Uterus (tissue), 4 donors: Measurements from ENCODE around the gene LMNTD1. TPM values are rescaled to one million over a fixed set of nuclear protein-coding genes. Genes with fewer than 3 reads are reported as not detected.
"Not testable (repeated sequence)": the region's sequence is repeated elsewhere in the genome, so short reads cannot be mapped to it uniquely, and the experiment has no call there.

Experiments
- DNase-seq, 2 donors: peaks; one replicate each; pipeline ENCODE4 v3.0.0-alpha.2; 2019 to 2020
- H3K27ac ChIP-seq, 2 donors: fragments of 200-600 bp; sonication (generic); 1 replicate in 1 of 2; 2 replicates in 1 of 2; pipeline ENCODE4 v1.5.1; 2016 to 2018
- H3K27me3 ChIP-seq, 2 donors: fragments of 200-600 bp; sonication (generic); one replicate each; pipeline ENCODE4 v1.5.1; 2018 to 2019; ENCODE audit warnings: control low read depth in 1 of 2
- H3K36me3 ChIP-seq, 2 donors: fragments of 200-600 bp; sonication (generic); one replicate each; pipeline ENCODE4 v1.5.1; 2019; ENCODE audit warnings: control low read depth in 1 of 2
- H3K4me1 ChIP-seq, 2 donors: fragments of 200-600 bp; sonication (generic); one replicate each; pipeline ENCODE4 v1.5.1; 2018 to 2019; ENCODE audit warnings: control low read depth in 1 of 2
- H3K4me3 ChIP-seq, 2 donors: fragments of 200-600 bp; sonication (generic); 1 replicate in 1 of 2; 2 replicates in 1 of 2; pipeline ENCODE4 v1.5.1; 2018 to 2019; ENCODE audit warnings: mild to moderate bottlenecking in 1 of 2
- H3K9me3 ChIP-seq, 2 donors: fragments of 200-600 bp; sonication (generic); one replicate each; pipeline ENCODE4 v1.5.1; 2019; ENCODE audit warnings: control low read depth in 1 of 2
- CTCF ChIP-seq, 4 experiments: fragments of 200-600 bp in 2 of 4; fragments of 450-650 bp in 2 of 4; sonication (generic) in 2 of 4; IDR thresholded peaks; one replicate each; pipeline ENCODE4 v1.5.1; 2016 to 2019; ENCODE audit warnings: antibody characterized with exemption in 4 of 4, mild to moderate bottlenecking in 2 of 4, moderate library complexity in 1 of 4
- POLR2A ChIP-seq, 2 donors: fragments of 450-650 bp; IDR thresholded peaks; one replicate each; pipeline ENCODE4 v1.6.1; 2016; ENCODE audit warnings: antibody characterized with exemption in 2 of 2, mild to moderate bottlenecking in 1 of 2, moderate library complexity in 1 of 2
- intact Hi-C: fragments of 100-400 bp; cut with DNase I; formaldehyde crosslinking; loops from one replicate; pipeline ENCODE4 v1.15.1; 2023; ENCODE audit warnings: low total_unique reads
- small RNA-seq: library from RNA; depleted of rRNA; stranded (forward); fragments of <200 nt; gene quantifications from one replicate; pipeline ENCODE3, GENCODE V24; 2016
- total RNA-seq, 4 donors: library from RNA; depleted of rRNA in 3 of 4; stranded (reverse); fragments of >200 nt in 3 of 4; gene quantifications; one replicate each; pipeline versions ENCODE4 v1.1.0 to v1.2.4, GENCODE V29; 2014 to 2023
- donor health status: DM: yes; HTN: yes; CAD: no.

LMNTD1 gene
- total RNA-seq, 4 donors from 2014 or later: 6.6 TPM; not detected in 3

- no peak for DNase-seq
- H3K9me3 ChIP-seq: no peaks in the 10 kb centered on the region
- no peaks in the 10 kb centered on the region for H3K4me1 ChIP-seq
- intact Hi-C loops: no loop called here
- no peaks in the 10 kb centered on the region for H3K27me3 ChIP-seq
- H3K4me3 ChIP-seq: no peak overlapping the region
- no peak overlapping the region for H3K27ac ChIP-seq
- H3K36me3 ChIP-seq: no peaks in the 10 kb centered on the region
- TF ChIP-seq POLR2A (IDR thresholded peaks at IDR 0.05) (no peak), CTCF (IDR thresholded peaks at IDR 0.05) (no peak)
Observed at GRCh38 chr12:25427337-25428249, 125.5 kb downstream of the LMNTD1 start.

GRCh38 chr12:25426821-25427220, 126.3 kb downstream of the LMNTD1 start:
- H3K36me3 ChIP-seq, DNase-seq, H3K27ac ChIP-seq, intact Hi-C loops, H3K27me3 ChIP-seq, H3K4me1 ChIP-seq, H3K9me3 ChIP-seq, H3K4me3 ChIP-seq: not testable (repeated sequence)

Small RNA genes lying within 50 kb of the gene (small RNA-seq; reads per million reads assigned to genes)
- not detected for gene TUBB4BP1
